Brain pericyte (primary cell): ENCODE measurements around the gene ACSBG1.

Experiments used
- DNase-seq: peaks from one replicate; pipeline ENCODE4 v3.0.0-alpha.2; 2012; ENCODE audit warnings: low read depth, low spot score

Gene ACSBG1

DNA sequence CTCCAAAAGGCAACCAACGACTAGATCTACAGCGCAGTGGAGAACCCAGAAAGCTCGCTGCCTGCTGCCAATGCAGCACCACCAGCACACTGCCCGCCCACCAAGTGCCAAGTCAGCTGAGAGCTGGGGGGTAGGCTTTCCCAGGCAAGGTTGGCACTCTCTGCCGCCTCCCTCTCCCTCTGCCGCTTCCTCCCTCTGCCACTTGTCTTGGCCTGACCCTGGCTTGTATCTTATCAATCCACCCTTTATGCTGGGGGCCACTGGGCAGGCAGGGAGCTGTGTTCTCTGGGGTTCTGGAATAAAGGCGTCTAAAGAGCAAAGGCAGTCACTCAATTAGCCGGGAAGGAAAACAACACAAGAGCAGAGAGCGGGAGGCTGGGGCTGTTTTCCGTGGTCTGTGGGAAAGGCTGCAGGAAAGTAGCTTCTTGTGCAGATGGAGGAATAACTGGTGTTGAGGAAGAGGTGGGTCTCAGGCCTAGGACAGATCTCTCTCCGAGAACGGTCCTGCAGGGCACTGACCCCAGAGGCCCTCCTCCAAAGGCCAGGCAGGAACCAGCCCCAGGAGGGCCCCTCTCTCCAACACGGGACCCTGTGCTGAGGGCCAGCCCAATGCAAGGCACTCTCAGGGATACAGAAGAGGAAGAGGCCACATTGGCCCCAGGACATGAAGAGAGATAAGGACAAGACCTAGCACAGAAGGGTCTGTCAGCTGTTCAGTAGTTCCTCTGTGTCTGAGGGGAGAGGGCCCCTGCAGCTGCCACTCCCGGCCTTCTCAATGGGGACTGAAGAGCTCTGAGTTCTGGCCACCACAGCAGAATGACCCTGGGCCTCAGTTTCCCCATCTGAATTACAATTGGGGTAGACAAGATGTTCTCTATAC is 30.8 kb downstream of the ACSBG1 start:
- DNase-seq: no peak

DNA sequence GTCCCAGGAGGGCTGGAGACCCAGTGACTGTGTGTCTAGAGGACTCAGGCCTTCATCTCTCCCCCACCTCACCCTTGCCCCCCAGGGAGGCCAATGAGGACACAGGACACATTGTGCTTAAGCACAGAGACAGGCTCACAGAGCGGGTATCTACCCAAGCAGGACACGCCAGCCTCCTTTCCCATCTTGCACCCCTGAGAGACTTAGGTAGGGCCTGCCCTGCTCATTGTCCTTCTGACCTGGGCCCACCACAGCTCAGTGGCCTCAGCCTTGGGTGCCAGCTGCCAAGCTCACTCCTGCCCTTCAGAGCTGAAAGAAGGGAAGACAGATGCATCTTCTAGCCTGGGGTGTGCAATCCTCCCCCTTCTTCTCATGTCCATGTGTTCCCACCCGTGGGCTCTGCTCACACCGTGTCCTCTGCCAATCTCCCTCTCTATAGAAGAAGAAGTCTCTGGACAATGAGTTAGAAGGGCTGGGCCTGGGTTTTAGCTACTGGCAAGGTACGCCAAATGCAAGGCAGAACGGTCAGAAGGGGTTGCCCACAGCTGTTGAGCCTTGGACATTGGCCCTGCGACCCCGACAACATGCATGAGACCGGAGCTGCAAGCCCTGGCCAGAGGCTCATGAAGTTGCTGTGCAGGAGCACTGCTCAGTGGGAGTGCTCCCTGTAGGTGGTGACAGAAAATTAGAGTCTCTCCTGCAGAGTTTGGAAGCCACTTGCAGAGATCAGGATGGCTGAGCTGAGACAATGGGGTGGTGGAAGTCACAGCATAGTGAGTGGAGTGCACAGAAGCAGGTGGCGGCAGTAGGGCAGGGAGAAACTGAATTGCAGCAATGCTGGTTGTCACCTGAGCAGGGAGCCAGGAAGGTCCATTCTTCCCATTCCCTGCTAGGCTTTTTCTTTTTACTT is 32.8 kb downstream of the ACSBG1 start:
- no peak for DNase-seq

GRCh38 chr15:78200276-78200930 is 34.0 kb downstream of the ACSBG1 start:
- no peak for DNase-seq

DNA sequence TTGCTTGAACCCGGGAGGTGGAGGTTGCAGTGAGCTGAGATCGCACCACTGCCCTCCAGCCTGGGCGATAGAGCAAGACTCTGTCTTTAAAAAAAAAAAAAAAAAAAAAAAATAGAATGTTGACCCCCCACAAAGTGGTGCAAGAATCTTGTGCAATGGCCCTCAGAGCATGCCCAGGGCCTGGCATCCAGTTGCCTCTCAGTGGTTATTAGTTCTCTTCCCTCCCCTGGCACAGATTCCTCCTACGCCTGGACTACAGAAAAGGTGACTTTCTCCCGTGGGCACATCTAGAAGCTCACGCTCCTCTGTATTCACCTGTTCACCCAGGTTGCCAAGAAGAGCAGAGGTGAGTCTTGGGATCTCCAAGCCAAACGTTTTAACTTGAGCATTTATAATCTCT is 36.7 kb downstream of the ACSBG1 start:
- DNase-seq: no peak

DNA sequence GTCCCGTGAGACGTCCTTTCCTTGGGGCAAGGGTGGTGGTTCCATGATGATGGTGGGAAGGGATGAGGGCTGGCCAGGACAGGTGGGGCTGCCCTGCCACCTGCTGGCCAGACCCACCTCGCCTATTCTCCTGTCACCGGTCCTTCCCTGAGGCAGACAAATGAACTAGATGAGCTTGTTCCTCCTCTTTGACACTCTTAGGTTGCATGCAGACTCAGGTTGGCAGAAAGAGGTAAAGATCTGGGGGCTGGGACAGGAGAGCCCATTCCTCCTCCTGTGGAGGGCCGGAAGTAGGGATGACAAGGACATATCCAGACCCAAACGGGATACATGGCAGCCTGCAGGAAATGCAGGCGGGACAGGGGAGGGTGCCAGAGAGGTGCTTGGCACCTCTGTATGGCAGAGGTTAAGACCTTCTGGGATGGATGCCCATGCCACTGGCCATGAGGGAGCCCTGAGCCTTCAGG is 38.6 kb downstream of the ACSBG1 start:
- no peak for DNase-seq

DNA sequence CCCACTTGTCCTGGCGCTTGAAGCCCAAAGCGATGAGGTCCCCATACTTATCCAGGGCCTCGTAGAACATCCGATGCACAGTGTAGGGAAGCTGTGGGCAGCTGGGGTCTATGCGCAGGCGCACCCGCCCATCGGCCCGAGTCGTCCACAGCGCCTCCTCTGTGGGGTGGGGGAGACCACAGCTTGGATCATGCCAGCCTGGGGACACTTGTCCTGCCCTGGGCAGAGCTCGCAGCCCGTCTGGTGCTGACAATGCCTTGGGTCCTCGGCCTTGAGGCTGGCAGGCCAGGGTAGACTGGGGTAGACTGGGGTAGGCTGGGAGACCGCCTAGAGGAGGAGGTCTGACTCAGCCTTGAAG is 39.8 kb downstream of the ACSBG1 start:
- DNase-seq: no peak

DNA sequence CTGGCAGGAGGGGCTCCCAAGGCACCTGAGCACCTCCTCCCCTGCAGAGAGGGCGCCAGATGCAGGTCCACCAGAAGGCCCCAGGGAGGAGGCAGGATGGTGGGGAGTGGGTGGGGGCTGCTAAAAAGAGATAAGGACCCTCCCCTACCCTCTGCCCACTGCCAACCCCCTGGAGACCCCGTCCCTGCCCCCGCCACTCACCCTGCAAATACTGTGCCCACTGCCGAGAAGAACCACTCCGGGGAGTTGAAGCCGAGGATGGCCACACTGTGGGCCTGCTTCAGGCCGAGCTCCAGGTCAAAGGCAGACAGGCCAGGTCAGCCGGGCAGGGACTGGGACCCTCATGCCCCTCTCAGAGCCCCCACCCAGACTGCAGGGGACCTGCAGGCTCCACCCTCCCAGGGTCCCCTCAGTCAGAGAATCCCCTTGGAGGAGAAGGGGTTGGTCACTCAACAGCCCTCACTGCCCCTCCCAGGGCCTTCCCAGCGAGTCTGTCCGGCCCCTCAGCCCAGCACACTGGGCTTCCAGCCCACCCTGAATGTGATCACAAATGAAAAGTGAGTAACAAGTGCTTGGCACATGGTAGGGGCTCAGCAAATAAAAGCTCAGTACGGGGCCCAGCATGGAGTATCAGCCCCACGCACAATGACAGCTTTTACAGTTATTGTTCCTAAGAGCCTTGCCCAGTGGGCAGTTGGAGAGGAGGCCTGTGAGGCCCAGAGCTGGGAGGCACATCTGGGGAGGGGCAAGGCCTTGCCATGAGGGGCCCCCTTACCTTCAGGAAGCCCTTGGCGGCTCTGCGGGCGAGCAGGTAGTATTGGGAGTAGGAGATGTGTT is 40.4 kb downstream of the ACSBG1 start:
- DNase-seq: no peak

- no peak for DNase-seq
These were observed 41.4 kb downstream of the ACSBG1 start for GRCh38 chr15:78192826-78193594.

GRCh38 chr15:78182821-78183220 is 51.5 kb downstream of the ACSBG1 start:
- DNase-seq: no peak

GRCh38 chr15:78182336-78182700 is 52.0 kb downstream of the ACSBG1 start:
- DNase-seq: no peak

GRCh38 chr15:78179906-78180305 is 54.5 kb downstream of the ACSBG1 start:
- no peak for DNase-seq

- DNase-seq: no peak
These were observed 55.0 kb downstream of the ACSBG1 start for GRCh38 chr15:78179286-78179840.

- no peak for DNase-seq
These were observed 56.3 kb downstream of the ACSBG1 start for GRCh38 chr15:78178064-78178463.

GRCh38 chr15:78177447-78177873 is 56.9 kb downstream of the ACSBG1 start:
- no peak for DNase-seq

DNA sequence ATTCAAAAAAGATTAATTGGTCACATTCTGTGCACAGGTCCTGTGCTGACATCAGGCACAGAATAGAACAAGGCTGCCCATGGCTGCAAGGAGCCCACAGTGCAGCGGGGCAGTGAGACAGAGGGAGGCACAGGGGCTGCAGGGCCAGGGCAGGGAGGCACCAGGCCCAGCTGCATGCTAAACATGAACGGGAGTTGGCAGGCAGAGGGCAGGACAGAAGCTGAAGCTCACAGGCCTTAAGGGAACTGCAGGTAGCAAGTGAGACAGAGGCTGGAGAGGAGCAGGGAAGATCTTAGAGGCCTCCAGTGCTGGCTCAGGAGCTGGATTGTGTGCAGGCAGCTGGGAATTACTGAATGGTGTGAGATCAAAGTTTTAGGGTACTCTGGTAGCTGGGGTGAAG is 59.0 kb downstream of the ACSBG1 start:
- no peak for DNase-seq

DNA sequence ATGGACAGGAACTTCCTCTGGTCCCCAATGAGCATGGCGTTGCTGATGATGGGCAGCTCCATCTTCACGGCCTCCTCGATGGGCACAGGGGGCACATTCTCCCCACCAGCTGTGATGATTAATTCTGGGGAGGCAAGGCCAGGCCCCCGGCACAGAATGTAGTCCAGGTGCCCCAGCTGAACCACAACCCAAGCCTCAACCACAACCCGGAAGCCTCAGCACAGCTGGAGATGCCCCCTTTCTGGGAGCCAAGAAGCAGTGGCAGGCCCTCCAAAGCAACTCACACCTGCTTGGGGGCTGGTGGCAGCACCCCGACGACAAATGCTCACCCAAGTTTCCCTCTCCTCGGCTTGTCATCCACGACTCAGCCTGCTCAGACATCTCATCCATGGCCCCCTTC is 60.0 kb downstream of the ACSBG1 start:
- no peak for DNase-seq

GRCh38 chr15:78171864-78172472 is 62.4 kb downstream of the ACSBG1 start:
- no peak for DNase-seq

DNA sequence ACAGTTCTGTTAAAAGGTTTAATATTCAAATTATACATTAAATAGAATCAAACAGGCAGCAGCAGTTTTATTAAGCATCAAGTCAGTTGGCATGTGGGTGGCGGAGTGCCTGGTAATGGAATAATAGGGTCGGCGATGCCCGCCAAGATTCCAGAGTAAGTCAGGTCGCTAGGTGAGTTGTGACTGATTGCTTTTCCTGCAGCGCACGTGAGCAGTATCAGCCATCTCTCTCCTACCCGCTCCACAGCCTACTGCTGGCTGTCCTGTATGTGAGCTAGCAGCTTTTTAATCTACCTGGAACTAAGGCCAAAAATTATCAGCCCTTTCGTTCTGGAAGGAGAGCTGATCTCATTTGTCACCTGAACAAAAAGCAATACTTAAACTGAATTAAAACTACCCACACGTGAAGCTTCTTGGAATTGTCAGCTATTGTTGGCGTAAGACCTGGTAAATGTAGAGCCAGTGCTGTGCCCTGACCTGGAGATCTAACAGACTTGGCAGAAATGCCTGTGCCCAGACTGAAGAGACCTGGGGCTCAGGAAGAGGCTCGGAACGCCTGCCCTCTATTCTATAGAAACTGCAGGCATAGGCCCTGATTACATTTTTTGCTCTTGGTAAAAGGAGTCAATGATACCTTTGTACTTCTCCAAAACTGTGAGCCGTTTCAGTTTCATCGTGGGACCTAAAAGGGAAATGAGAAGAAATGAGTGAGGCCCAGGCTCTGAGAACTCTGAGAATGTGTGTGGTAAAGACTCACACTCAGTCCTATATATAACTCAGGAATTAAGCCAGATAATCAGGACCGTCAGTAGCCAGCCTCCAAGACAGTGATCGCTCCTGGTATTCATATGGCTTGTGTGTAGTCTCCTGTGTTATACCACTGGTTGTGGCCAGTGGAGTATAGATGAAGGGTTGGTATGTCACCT is 63.3 kb downstream of the ACSBG1 start:
- DNase-seq: no peak

- no peak for DNase-seq
These were observed 65.8 kb downstream of the ACSBG1 start for GRCh38 chr15:78168608-78169007.
